ENCODE data around the gene CADM2.

- no peak for TF ChIP-seq CTCF (IDR thresholded peaks at IDR 0.05)
- TF ChIP-seq POLR2A (IDR thresholded peaks at IDR 0.05): no peak
These were observed 566.5 kb downstream of the CADM2 start for GRCh38 chr3:85525264-85525663.
